Measurements from ENCODE around the gene GNMT. TPM values are rescaled to one million over a fixed set of nuclear protein-coding genes. Genes with fewer than 3 reads are reported as not detected.

GNMT gene
- total RNA-seq, 1 donor = 0.63 TPM

DNA sequence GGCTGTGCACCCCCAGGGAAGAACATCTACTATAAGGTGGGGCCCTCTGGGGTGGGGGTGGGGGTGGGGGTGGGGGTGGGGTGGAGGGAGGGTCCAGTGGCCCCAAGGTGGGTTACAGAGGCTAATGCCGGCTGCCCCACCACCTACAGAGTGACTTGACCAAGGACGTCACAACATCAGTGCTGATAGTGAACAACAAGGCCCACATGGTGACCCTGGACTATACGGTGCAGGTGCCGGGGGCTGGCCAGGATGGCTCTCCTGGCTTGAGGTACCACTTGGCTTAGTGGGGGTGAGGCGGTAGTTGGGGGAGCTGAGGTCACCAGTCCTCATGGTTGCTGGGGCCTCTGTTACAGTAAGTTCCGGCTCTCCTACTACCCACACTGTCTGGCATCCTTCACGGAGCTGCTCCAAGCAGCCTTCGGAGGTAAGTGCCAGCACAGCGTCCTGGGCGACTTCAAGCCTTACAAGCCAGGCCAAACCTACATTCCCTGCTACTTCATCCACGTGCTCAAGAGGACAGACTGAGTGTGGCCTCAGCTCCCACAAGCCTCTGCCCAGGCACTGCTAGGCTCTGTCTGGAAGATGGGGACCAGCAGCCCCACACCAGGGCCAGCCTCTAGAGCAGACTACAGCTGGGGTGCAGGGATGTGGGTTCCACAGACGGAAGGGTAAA is 2.8 kb downstream of the GNMT start:
- Histone ChIP-seq H3K9me3 (ENCODE audit: low read depth, low read length) (no peaks in the 10 kb centered on the region), H3K4me1 (ENCODE audit: insufficient read depth, low read length) (peaks cover 16% of the 10 kb centered on the region), H3K4me3 (ENCODE audit: low read length) (no peak overlapping the region), H3K27me3 (ENCODE audit: insufficient read depth, low read length) (peaks cover 10% of the 10 kb centered on the region)

DNA sequence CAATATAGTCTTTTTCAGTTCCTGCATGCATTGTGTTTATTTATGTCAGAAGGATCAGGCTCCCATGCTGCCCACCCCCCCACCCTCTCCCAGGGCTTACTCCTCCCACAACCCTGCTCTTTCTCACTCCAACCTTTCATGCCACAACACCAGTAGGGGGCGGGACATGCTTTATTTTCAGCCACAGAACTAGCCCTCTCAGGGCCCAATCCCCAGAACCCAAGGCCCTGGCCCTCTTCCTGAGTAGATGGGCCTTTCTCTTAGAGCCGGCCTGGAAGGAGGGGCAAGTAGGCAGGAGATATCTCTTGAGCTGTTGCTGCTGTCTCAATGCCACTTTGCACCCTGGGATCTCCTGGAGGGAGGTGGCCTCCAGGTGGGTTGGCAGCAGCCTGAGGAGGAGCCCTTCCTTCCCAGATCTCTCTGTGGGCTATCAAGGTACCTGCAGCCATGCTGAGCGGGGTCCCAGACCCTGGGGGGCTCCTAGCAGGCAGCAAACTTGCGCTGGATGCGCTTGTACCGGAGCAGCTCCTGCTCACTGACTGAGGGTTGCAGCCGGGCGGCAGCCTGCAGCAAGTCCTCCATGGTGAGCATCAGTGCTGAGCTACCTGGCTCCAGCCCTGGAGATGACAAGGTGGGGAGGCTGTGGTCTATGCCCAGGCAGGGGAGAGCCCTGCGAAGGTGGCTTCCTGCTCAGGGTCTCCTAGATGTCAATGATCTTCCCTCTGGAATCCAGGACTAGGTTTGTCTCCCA is 3.5 kb downstream of the GNMT start:
- H3K9me3 ChIP-seq (ENCODE audit: low read depth, low read length) = no peaks in the 10 kb centered on the region
- peaks cover 16% of the 10 kb centered on the region for H3K4me1 ChIP-seq (ENCODE audit: insufficient read depth, low read length)
- H3K4me3 ChIP-seq (ENCODE audit: low read length) = no peak overlapping the region
- peaks cover 10% of the 10 kb centered on the region for H3K27me3 ChIP-seq (ENCODE audit: insufficient read depth, low read length)

DNA sequence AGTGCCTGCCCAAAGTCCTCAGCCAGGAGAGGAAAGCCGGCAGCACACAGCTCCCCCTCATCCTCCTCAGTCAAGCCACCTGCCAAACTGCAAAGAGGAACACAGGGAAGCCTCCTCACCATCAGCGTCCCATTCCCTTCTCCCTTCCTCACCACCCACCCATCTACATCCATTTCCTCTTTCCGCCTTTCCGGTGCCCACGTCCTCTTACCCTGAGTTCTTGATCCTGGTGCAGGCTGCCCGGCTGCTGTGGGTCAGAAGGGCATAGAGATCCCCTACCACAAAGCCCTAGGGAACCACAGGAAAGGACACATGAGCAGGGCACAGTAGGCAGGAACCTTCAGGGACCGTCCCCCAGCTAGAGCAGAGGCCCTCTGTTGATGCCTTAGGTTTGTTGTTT is 6.0 kb downstream of the GNMT start:
- no peaks in the 10 kb centered on the region for H3K9me3 ChIP-seq (ENCODE audit: low read depth, low read length)
- H3K27me3 ChIP-seq (ENCODE audit: insufficient read depth, low read length) = no peaks in the 10 kb centered on the region
- H3K4me3 ChIP-seq (ENCODE audit: low read length) = no peak overlapping the region
- peaks cover 5% of the 10 kb centered on the region for H3K4me1 ChIP-seq (ENCODE audit: insufficient read depth, low read length)

DNA sequence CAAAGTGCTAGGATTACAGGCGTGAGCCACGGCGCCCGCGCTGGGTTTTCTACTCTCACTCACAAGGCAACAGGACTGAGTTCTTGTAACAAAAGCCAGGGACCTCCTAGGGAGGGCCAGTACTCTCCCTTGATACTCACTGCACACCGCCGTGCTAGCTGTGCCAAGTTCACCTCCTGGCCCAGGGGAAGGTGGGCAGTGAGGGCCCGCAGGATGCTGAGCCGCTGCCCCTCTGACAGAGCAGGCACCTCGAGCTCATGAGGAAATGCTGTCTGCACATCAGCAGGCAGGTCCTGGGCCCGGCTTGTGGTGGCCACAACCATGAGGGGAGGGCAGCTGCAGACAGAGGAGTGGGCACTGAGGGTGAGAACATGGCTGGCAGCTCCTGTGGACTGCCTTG is 6.7 kb downstream of the GNMT start:
- H3K27me3 ChIP-seq (ENCODE audit: insufficient read depth, low read length) = no peaks in the 10 kb centered on the region
- peaks cover 5% of the 10 kb centered on the region for H3K4me1 ChIP-seq (ENCODE audit: insufficient read depth, low read length)
- no peak overlapping the region for H3K4me3 ChIP-seq (ENCODE audit: low read length)
- H3K9me3 ChIP-seq (ENCODE audit: low read depth, low read length) = no peaks in the 10 kb centered on the region

DNA sequence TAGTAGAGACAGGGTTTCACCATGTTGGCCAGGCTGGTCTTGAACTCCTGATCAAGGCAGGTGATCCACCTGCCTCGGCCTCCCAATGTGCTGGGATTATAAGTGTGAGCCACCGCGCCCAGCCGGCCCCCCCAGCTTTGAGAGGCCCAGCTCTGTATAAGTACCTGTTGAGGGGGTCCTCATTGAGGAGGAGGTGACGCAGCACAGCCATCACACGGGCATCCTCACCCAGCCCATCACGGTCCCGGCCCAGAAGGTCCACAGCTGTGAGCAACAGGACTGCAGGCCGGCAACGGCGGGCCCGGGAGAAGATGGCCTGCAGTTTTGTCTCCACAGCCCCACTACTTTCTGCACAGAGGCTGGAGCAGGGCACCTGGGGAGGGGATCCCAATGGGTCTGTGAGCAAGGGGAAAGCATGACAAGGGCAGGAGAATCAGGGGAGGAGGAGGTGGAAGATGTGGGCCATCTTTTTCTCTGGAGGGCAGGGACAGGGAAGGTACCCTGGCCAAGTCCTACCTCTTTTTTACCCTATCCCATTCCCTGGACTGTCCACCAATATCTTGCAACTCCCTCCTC is 7.7 kb downstream of the GNMT start:
- Histone ChIP-seq H3K4me1 (ENCODE audit: insufficient read depth, low read length) (peaks cover 5% of the 10 kb centered on the region), H3K4me3 (ENCODE audit: low read length) (no peak overlapping the region), H3K27me3 (ENCODE audit: insufficient read depth, low read length) (no peaks in the 10 kb centered on the region), H3K9me3 (ENCODE audit: low read depth, low read length) (no peaks in the 10 kb centered on the region)

DNA sequence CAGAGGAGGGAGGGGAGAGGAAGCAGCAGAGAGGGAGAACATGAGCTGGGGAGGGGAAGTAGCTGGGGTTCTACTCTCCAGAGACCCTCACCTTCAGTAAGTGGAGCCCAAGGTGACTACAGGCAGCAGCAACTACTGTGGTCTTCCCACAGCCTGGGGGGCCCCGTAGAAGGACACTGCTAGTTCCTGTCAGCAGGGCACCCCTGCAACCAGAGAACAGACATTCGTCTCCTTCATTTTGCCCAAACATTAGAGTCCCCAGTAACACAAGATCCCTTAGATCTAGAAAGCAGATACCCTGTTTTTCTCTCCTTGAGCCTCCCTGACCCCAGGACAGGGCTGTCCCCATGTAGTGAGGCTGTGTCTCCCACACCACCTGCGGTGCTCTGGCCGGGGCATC is 8.2 kb downstream of the GNMT start:
- Histone ChIP-seq H3K27me3 (ENCODE audit: insufficient read depth, low read length) (no peaks in the 10 kb centered on the region), H3K4me3 (ENCODE audit: low read length) (no peak overlapping the region), H3K4me1 (ENCODE audit: insufficient read depth, low read length) (peaks cover 5% of the 10 kb centered on the region), H3K9me3 (ENCODE audit: low read depth, low read length) (no peaks in the 10 kb centered on the region)

DNA sequence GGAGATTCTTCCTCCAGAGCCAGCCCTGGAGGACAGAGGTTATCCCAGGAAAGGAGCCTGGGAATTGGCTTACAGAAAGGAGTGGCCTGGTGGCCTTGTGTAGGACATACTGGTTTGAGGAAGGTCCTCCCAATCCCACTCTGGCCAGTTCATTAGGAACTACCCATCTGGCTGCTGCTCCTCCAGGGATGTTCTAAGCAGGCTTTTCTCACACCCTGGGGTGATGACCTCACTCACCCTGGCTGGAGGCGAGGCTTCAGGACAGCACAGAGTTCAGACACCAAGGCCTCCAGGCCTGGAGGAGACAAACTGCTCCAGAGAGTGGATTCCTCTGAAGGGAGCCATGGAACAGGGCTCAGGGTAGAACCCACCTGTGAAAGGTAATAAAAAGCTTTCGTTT is 8.9 kb downstream of the GNMT start:
- Histone ChIP-seq H3K4me3 (ENCODE audit: low read length) (no peak overlapping the region), H3K9me3 (ENCODE audit: low read depth, low read length) (no peaks in the 10 kb centered on the region), H3K27me3 (ENCODE audit: insufficient read depth, low read length) (no peaks in the 10 kb centered on the region), H3K4me1 (ENCODE audit: insufficient read depth, low read length) (peaks cover 5% of the 10 kb centered on the region)

DNA sequence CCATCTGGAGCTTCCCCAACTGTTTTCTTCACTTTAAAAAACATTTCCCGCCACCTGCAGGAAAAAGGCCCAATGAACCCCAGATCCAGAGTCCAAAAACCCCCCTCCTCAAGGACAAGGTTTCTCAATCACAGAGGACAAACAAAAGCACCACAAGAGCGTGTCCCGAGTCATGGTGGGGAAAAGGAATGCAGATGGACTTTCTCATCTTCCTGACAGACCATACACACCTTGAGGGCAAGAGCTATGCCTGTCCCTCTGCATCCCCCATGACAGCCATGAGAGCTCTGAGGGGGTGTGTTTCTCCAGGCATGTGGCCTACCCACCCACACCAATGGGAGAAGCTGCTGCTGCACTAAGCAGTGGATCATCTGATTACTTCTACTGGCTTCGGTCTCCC is 9.4 kb downstream of the GNMT start:
- no peaks in the 10 kb centered on the region for H3K27me3 ChIP-seq (ENCODE audit: insufficient read depth, low read length)
- H3K4me3 ChIP-seq (ENCODE audit: low read length) = no peak overlapping the region
- H3K9me3 ChIP-seq (ENCODE audit: low read depth, low read length) = no peaks in the 10 kb centered on the region
- H3K4me1 ChIP-seq (ENCODE audit: insufficient read depth, low read length) = peaks cover 6% of the 10 kb centered on the region

DNA sequence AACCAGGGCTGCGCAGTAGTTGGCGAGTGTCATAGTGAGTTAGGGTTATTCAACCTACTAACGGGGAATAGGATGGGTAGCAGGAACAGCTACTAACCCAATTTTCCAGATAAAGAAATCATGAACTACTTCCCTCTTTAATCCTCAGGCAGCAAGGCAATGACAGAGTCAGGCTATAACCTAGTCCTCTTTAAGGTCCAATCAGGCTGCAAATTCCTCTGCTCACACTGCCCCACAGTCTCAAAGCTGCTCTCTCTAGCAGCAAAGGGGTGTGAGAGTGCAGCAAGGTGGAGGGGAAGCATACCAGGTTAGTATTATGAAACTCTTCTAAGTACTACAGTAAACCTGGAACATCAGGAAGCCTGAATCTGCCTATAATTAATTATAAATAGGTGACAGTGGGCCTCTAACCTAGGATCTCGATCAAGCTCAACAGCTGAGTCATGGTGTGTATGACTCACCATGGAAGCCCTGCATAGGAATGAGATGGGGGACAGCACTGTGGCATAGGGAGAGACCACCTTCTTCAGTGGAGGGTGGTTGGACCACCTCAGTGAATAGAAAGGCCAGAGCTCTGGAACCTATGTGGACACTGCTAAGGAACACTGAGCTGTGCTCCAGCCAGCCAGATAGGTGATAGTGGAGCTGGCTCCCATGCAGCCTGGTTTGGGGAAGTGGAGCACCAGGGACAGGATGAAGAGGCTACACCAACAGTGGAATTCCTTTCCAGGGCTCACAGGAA is 10.5 kb downstream of the GNMT start:
- Histone ChIP-seq H3K4me1 (ENCODE audit: insufficient read depth, low read length) (peaks cover 10% of the 10 kb centered on the region), H3K4me3 (ENCODE audit: low read length) (no peak overlapping the region), H3K27me3 (ENCODE audit: insufficient read depth, low read length) (no peaks in the 10 kb centered on the region), H3K9me3 (ENCODE audit: low read depth, low read length) (no peaks in the 10 kb centered on the region)

DNA sequence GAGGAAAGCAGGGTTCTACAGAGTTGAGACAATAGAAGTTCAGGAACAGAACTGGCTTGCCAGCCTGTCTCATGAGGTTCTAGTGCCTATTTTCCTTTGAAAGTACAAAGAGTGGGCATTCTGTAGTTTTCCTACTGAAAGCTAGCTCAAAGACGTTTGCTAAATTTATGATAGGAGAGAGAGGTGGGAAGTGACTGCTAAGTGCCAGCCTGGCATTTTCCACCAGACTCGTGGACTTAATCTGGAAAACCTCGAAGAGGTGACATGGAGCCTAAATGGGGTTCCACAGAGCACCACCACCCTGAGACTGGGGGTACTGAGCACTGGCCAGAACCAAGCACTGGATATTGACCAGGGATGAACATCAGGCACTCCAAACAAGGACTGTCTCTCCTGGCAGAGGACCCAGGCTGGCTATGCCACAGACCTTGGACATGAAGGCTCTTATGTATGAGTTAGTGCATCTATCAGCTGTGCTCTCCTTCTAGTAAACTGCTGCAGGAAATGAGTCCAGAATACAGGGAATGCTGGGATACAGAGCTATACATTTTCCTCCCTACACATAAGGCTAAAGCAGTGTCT is 11.3 kb downstream of the GNMT start:
- Histone ChIP-seq H3K27me3 (ENCODE audit: insufficient read depth, low read length) (no peaks in the 10 kb centered on the region), H3K9me3 (ENCODE audit: low read depth, low read length) (no peaks in the 10 kb centered on the region), H3K4me3 (ENCODE audit: low read length) (no peak overlapping the region), H3K4me1 (ENCODE audit: insufficient read depth, low read length) (peaks cover 14% of the 10 kb centered on the region)

DNA sequence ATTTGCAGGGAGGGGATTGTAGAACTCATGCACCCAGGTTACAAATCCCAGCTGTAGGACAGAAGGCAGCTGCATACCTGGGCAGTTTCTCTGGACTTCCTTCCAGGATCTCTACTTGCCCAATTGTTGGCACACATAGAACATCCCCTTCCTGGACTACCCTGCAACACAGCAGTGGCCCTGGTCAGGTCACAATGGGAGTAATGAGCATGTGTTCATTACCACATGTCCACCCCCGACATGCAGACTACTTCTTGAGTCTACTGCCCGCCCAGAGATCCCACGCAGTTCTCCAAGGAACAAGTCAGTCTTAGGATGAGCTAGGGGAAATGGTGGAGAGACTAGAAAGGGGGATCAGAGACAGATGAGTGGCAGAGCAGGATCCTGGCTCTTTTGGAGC is 13.4 kb downstream of the GNMT start:
- Histone ChIP-seq H3K4me3 (ENCODE audit: low read length) (no peak overlapping the region), H3K27me3 (ENCODE audit: insufficient read depth, low read length) (no peaks in the 10 kb centered on the region), H3K4me1 (ENCODE audit: insufficient read depth, low read length) (peaks cover 29% of the 10 kb centered on the region), H3K9me3 (ENCODE audit: low read depth, low read length) (no peaks in the 10 kb centered on the region)

DNA sequence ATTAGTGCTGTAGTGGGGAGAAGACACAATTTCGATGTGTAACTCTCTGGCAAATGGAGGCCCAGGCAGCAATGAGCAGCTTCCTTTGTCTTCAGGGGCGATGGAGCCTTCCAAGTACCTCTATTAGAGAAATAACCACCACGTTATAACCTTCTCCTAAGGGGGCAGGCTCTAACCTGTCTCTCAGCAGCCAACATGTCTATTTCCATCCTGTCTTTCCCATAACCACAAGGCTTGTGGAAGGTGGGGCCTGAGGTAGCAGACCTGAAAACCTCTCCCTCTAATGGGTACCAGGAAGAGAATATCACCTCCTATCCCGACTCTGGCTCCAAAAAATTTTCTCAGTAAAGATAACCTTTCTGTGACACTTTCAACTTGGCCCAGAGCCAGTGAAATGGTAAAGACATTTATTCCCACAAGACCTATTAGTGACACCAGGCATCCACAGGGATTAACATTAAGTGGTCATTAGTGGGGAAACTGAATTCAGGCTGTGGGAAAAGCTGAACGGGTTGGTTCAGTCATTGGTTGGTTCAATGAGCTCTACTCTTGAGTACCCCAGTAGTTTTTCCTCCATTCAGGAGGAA is 14.5 kb downstream of the GNMT start:
- Histone ChIP-seq H3K9me3 (ENCODE audit: low read depth, low read length) (no peaks in the 10 kb centered on the region), H3K4me1 (ENCODE audit: insufficient read depth, low read length) (peaks cover 37% of the 10 kb centered on the region), H3K4me3 (ENCODE audit: low read length) (no peak overlapping the region), H3K27me3 (ENCODE audit: insufficient read depth, low read length) (no peaks in the 10 kb centered on the region)

DNA sequence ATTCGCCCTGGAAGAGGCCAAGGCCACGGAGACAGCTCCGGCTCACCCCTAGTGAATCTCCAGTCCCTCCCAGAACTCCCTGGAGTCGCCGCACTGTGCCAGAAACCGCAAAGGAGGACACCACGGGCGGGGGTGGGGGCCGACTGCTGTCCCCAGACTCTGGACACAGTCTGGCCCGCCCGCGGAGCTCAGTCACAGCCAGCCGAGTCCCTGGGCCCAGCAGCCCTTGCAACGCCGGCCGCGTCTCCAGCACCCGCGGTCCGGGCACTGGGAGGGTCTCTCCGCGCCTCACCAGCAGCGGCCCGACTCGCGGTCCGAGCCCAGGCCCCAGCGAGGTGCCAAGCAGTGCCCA is 17.9 kb downstream of the GNMT start:
- peak overlapping the region; percentile 91 for H3K4me3 ChIP-seq (ENCODE audit: low read length)
- H3K4me1 ChIP-seq (ENCODE audit: insufficient read depth, low read length) = peaks cover 39% of the 10 kb centered on the region
- H3K27me3 ChIP-seq (ENCODE audit: insufficient read depth, low read length) = no peaks in the 10 kb centered on the region
- no peaks in the 10 kb centered on the region for H3K9me3 ChIP-seq (ENCODE audit: low read depth, low read length)

DNA sequence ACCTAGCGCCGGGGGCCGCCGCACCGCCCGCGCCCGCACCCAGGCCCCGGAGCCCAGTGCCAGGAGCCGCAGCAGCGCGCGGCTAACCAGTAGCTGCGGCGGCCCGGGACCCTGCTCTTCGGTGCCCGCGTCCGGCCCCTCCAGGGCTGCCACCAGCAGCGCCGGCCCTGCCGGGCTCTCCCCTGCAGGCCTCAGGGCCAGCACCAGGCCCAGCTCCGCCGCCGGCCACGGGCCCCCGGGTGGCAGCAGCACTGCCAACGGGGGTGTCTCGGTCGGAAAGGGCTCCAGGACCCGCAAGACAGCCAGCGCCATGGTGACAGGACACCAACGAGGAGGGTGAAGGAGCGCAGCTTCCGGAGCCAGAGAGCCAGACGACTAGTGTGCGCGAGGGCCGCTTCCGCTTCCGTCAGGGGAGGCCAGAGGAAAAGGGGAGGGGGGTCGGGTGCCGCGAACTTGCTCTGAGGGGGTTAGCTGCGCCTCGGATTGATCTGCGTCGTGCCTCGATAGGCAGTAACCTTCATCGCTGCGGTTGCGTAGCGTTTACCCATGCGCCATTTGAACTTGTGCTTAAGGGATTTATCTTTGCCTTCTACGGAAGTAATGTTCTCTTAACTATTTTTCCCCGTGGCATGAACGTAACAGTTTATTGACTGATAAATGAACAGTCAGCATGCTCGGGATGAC is 18.4 kb downstream of the GNMT start, which contains the start of gene PEX6:
Gene PEX6 (minus strand): TSS at position 343 of the 684 bp plus-strand sequence. CDS start 31 bp downstream, at position 312.
- Histone ChIP-seq H3K9me3 (ENCODE audit: low read depth, low read length) (no peaks in the 10 kb centered on the region), H3K4me3 (ENCODE audit: low read length) (peak within 1 kb of the TSS; percentile 91), H3K27me3 (ENCODE audit: insufficient read depth, low read length) (no peaks in the 10 kb centered on the region), H3K4me1 (ENCODE audit: insufficient read depth, low read length) (peaks cover 44% of the 10 kb centered on the region)

All from mononuclear cell (primary cell).